Calu3 (cell line): ENCODE results near the gene CHST9. TPM values are rescaled to one million over a fixed set of nuclear protein-coding genes. Genes with fewer than 3 reads are reported as not detected.

ENCODE experiments used
- BruUV-seq: library from RNA; stranded (reverse); fragments of 400-500 nt; replicated peaks from 2 replicates; lab custom pipeline; 2021; lab: Mats Ljungman, UMichigan
- CTCF ChIA-PET: fragments of 300-600 bp; sonication (Branson Sonifier 250); formaldehyde crosslinking; loops from one replicate; lab custom pipeline; 2022; ENCODE audit warnings: antibody characterized with exemption; lab: Charles Lee
- DNase-seq: peaks from one replicate; pipeline ENCODE4 v3.0.0; 2022
- H3K27ac Mint-ChIP-seq: one replicate; pipeline ENCODE4 v1.8.0; 2022; ENCODE audit warnings: mixed read lengths; ENCODE audit not compliant: unreplicated experiment
- H3K27me3 Mint-ChIP-seq: one replicate; pipeline ENCODE4 v1.8.0; 2022; ENCODE audit warnings: mixed read lengths; ENCODE audit not compliant: unreplicated experiment
- H3K36me3 Mint-ChIP-seq: one replicate; pipeline ENCODE4 v1.8.0; 2022; ENCODE audit warnings: mild to moderate bottlenecking, moderate library complexity, mixed read lengths; ENCODE audit not compliant: insufficient read depth, unreplicated experiment
- H3K4me1 Mint-ChIP-seq: one replicate; pipeline ENCODE4 v1.8.0; 2022; ENCODE audit warnings: mild to moderate bottlenecking, low read depth, mixed read lengths; ENCODE audit not compliant: unreplicated experiment
- H3K4me3 Mint-ChIP-seq: one replicate; pipeline ENCODE4 v1.8.0; 2022; ENCODE audit warnings: mild to moderate bottlenecking, low read depth, moderate library complexity, mixed read lengths; ENCODE audit not compliant: unreplicated experiment
- H3K9me3 Mint-ChIP-seq: one replicate; pipeline ENCODE4 v1.8.0; 2022; ENCODE audit warnings: low read depth, mixed read lengths; ENCODE audit not compliant: unreplicated experiment
- intact Hi-C: fragments of 100-400 bp; cut with micrococcal nuclease; formaldehyde crosslinking; loops from one replicate; pipeline ENCODE4 v1.10.0; 2022; ENCODE audit not compliant: unreplicated experiment
- total RNA-seq: library from RNA; stranded (reverse); gene quantifications from 2 replicates; pipeline ENCODE4 v1.2.3, GENCODE V29; 2022
- TF ChIP-seq, protein P1 (sequence below): fragments of 200-600 bp; IDR thresholded peaks from one replicate; pipeline ENCODE4 v1.8.0; 2022; ENCODE audit warnings: antibody characterized with exemption; ENCODE audit not compliant: unreplicated experiment

The CHST9 gene
- total RNA-seq, 1 experiment from 2014 or later = 56.9 TPM

DNA sequence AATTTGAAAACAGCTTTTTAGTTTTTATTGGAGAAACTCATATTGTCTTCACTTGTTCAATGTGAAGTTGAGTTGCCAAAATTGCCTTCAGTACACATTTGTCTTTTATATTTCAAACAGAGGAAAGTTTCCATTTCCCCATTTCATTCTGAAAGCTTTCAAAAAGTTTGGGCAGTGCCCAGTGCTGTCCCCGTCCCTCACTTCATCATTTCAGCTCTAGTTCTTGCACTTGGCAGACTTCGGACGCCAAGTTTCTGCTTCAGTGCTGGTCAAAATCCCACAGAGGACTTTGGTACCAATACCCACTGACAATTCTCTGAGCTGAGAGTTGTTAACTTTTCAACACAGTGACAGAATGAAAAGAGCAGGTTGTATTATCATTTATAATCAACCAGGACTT, 276.2 kb downstream of the CHST9 start:
- TF ChIP-seq, protein P1, sequence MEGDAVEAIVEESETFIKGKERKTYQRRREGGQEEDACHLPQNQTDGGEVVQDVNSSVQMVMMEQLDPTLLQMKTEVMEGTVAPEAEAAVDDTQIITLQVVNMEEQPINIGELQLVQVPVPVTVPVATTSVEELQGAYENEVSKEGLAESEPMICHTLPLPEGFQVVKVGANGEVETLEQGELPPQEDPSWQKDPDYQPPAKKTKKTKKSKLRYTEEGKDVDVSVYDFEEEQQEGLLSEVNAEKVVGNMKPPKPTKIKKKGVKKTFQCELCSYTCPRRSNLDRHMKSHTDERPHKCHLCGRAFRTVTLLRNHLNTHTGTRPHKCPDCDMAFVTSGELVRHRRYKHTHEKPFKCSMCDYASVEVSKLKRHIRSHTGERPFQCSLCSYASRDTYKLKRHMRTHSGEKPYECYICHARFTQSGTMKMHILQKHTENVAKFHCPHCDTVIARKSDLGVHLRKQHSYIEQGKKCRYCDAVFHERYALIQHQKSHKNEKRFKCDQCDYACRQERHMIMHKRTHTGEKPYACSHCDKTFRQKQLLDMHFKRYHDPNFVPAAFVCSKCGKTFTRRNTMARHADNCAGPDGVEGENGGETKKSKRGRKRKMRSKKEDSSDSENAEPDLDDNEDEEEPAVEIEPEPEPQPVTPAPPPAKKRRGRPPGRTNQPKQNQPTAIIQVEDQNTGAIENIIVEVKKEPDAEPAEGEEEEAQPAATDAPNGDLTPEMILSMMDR = no peak
- H3K4me1 Mint-ChIP-seq = peaks cover 7% of the 10 kb centered on the region
- CTCF ChIA-PET = no interaction called here
- intact Hi-C loops = no loop called here
- H3K4me3 Mint-ChIP-seq = no peak overlapping the region
- DNase-seq = no peak
- no peak overlapping the region for H3K27ac Mint-ChIP-seq
- H3K27me3 Mint-ChIP-seq = no peaks in the 10 kb centered on the region
- peaks cover 13% of the 10 kb centered on the region for H3K9me3 Mint-ChIP-seq
- no TSS peak for BruUV-seq
- H3K36me3 Mint-ChIP-seq = no peaks in the 10 kb centered on the region

DNA sequence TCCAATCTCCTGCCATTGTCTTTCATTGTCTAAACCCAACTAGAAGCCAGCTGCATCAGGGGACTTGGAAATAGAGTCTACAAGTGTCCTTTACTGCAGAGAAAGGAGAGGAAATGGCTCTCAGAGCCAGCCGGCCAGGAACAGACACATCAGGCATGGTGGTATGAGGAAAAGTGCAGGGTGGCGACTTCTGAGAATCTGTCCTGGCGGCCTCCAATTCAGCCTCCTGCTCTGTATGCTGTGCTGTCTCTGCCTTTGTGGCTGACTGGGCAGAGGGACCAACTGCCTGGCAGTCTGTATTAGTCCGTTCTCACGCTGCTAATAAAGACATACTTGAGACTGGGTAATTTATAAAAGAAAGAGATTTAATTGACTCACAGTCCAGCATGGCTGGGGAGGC, 282.8 kb downstream of the CHST9 start:
- no TSS peak for BruUV-seq
- H3K9me3 Mint-ChIP-seq = peaks cover 12% of the 10 kb centered on the region
- no peaks in the 10 kb centered on the region for H3K4me1 Mint-ChIP-seq
- no peak for DNase-seq
- intact Hi-C loops = no loop called here
- no peaks in the 10 kb centered on the region for H3K27me3 Mint-ChIP-seq
- CTCF ChIA-PET = no interaction called here
- H3K27ac Mint-ChIP-seq = no peak overlapping the region
- TF ChIP-seq, protein P1 = no peak
- H3K4me3 Mint-ChIP-seq = no peak overlapping the region
- H3K36me3 Mint-ChIP-seq = no peaks in the 10 kb centered on the region

DNA sequence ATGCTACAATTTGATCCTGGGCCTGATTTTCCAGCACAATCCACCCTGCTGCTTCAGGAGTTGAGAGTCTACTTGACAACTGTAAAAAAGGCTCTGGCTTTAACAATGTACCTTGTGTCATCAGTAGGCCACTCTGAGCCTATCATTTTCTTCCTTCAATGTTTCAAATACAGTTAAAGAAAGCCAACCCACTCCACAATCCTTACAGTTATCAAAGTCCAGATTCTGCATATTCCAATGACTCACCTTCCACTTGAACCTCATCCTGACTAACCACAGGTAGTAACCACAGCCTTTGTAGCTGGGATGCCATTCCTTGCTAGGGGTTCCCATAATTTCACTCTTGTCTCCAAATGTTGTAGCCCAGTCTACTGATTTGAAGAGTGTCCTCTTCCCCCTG, 284.1 kb downstream of the CHST9 start:
- peaks cover 6% of the 10 kb centered on the region for H3K9me3 Mint-ChIP-seq
- no peaks in the 10 kb centered on the region for H3K27me3 Mint-ChIP-seq
- no peak overlapping the region for H3K27ac Mint-ChIP-seq
- H3K4me1 Mint-ChIP-seq = no peaks in the 10 kb centered on the region
- intact Hi-C loops = no loop called here
- H3K4me3 Mint-ChIP-seq = no peak overlapping the region
- CTCF ChIA-PET = interaction anchor here (0.6 kb wide), 1 partner anchor 592 kb away, joined by 4 read pairs; no protein-coding TSS in a partner anchor
- TF ChIP-seq, protein P1 = no peak
- no peaks in the 10 kb centered on the region for H3K36me3 Mint-ChIP-seq
- DNase-seq = no peak
- BruUV-seq = no TSS peak

DNA sequence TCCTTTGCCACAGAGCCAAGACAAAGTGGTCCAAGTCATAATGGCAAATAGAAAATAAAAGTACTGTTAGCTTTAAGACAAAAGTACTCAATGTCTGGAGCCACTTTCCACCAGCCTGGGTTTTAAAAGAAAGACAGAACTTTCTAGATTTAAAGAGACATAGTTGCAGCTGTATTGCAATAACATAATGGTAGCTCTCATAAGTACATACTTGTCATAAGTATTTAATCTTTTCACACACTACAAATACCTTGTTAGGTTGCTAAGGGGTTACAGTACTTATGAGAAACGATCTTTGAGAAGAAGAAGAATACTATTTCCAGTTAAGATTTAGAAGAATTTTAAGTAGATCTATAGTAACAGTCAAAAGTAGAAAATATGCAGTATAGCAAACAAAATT, 290.7 kb downstream of the CHST9 start:
- Mint-ChIP-seq H3K27ac (no peak overlapping the region), H3K4me1 (no peaks in the 10 kb centered on the region), H3K36me3 (no peaks in the 10 kb centered on the region), H3K9me3 (no peaks in the 10 kb centered on the region), H3K4me3 (no peak overlapping the region), H3K27me3 (no peaks in the 10 kb centered on the region)
- TF ChIP-seq, protein P1 = no peak
- no TSS peak for BruUV-seq
- intact Hi-C loops = no loop called here
- CTCF ChIA-PET = no interaction called here
- DNase-seq = no peak
